Endothelial cell of hepatic sinusoid (primary cell): ENCODE data around the gene NOTCH1.

ENCODE experiments used
- in situ Hi-C: cut with HindIII; loops from 2 replicates; pipeline ENCODE4 v1.10.0; 2017; ENCODE audit warnings: low sequenced_read_pairs

NOTCH1 gene

GRCh38 chr9:136545965-136546696 is at the start of gene NOTCH1:
NOTCH1 (minus strand) TSS chr9:136546048; CDS start chr9:136545786, 262 bp downstream.
- in situ Hi-C loops, result loop anchor here (10.0 kb wide), 1 partner anchor 181 kb away; the partner anchor contains the start of gene DNLZ

- in situ Hi-C loops, result loop anchor here (5.0 kb wide), 1 partner anchor 37 kb away; no protein-coding TSS in a partner anchor
Measured at GRCh38 chr9:136594492-136594891, 48.6 kb upstream of the NOTCH1 start.

- in situ Hi-C loops, result loop anchor here (5.0 kb wide), 1 partner anchor 36 kb away; no protein-coding TSS in a partner anchor
Measured at GRCh38 chr9:136593581-136593980, 47.7 kb upstream of the NOTCH1 start.

DNA sequence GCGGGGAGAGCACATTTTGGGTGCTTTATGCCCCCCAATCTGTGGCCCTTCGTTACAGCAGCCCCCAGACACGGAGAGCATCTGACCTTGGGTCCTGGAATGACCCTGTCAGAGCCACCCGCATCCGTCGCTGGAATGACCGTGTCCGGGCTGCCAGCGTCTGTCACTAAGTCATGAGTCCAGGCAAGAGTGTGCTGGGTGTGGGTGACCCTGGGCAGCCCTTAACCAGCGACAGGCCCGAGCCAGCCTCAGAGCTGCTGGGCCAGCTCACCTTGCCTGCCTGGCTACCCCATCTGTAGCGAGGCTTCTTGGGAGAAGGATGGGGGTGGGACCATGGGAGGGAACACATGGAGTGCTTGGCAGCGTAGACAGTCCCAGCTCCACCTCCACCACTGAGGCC is 46.8 kb upstream of the NOTCH1 start:
- in situ Hi-C loops, result loop anchor here (5.0 kb wide), 1 partner anchor 35 kb away; no protein-coding TSS in a partner anchor

GRCh38 chr9:136590821-136591752 is 45.2 kb upstream of the NOTCH1 start:
- in situ Hi-C loops, result loop anchor here (5.0 kb wide), 1 partner anchor 34 kb away; no protein-coding TSS in a partner anchor

DNA sequence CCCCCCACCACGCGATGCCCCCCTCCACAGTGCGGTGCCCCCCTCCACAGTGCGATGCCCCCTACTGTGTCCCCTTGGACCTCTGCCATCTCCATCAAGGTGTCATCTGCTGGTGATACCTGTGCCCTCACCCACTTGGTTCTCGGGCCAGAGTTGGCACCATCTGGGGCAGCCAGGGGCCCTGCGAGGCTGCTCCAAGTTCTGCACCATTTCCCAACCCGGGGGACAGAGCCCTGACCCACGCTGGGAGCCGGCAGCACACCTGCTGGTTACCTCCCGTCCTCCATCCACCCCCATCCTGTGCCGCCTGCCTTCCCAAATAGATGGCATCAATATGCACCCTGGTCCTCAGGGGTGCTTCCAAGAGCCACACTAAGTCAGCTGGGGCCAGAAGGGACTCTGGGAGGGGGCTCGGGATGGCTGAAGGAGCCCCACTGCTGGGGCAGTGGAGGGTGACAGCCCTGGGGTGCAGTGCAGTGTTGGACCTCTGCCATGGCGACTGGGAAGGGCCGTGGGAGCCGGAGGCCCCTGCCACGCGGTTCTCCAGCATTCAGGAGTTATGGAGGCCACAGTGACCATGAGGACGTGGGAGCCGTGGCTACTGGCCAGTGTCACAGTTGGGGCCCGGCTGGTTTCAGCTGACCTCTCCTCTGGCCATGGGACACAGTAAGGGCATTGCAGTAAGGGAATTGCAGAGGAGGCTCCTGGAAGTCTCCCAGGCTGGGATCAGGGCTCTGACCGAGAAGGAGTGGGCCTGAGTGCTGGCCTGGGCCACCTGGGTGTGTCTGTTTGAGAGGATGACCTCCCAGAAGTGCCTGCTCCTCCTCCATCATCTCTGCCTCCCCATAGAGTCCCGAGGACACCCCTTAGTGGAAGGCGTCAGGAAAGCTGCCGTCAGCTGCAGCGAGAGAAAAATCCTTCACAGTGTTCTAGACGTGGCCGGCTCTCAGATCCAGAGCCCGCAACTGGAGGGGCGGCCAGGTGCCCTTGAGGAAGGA is 44.2 kb upstream of the NOTCH1 start:
- in situ Hi-C loops, result loop anchor here (5.0 kb wide), 1 partner anchor 33 kb away; no protein-coding TSS in a partner anchor

- in situ Hi-C loops, result no loop called here
Measured at GRCh38 chr9:136588663-136589464, 43.0 kb upstream of the NOTCH1 start.

- in situ Hi-C loops, result no loop called here
Measured at GRCh38 chr9:136587944-136588662, 42.3 kb upstream of the NOTCH1 start.

DNA sequence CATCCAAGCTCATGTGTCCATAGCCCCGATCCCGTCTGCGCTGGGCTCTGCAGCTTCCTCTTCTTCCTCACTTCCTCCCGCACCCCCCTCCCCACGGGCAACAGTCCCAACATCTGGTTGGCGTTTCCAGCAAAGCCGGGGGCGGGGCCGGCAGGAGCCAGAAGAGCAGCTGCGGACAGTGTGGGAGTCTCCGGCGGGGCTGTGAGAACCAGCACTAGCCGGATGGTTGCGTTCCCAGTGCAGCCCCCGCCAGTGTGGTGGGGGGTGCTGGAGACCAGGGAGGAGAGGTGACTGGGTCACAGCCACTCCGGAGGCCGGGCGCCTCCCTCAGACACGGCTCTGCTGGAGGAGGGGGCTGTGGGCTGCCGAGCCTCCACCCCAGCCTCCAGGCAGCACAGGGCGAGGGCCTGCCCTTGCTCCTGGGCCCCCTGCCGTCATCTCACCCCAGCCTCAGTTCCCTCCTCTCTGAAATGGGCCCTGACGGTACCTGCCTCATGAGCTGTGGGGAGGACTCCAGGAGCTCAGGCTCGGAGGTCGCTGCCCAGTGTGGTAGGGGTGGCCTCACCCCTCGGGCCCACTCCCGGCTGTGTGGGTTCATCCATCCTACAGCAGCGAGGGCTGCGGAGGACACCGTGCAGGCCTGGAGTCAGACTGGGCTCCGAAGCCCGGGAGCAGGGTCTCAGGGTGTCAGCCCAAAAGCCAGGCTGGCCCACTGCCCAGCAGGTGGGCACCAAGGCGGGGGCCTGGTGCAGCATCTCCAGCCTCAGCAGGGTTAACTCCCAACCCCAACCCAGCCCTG is 41.5 kb upstream of the NOTCH1 start:
- in situ Hi-C loops, result no loop called here

- in situ Hi-C loops, result no loop called here
Measured at GRCh38 chr9:136586391-136586953, 40.6 kb upstream of the NOTCH1 start.

DNA sequence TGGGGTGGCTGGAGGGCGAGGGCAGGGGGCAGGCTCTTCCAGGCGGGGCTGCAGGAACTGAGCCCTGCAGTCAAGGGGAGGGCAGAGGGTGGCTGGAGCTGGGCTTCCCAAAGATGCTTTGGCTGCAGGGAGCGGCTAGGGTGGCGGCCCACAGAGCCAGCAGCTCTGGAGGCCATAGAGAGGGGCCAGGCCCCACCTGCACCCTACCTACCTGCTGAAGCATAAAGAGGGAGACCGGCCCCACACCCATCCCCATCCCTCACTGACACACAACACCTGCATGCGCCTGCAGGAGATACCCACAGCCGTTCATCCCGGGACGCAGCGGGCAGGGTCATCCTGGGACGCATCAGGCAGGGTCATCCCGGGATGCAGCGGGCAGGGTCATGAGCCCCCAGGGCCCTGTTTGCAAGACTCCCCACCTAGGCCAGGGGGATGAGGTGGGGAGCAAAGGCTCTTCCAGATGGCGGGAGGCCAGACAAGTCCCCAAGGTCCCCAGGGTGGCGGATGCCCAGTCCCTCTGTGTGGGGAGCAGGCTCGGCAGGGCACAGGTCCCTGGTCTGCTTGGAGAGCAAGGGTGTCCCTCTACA is 39.8 kb upstream of the NOTCH1 start:
- in situ Hi-C loops, result no loop called here

DNA sequence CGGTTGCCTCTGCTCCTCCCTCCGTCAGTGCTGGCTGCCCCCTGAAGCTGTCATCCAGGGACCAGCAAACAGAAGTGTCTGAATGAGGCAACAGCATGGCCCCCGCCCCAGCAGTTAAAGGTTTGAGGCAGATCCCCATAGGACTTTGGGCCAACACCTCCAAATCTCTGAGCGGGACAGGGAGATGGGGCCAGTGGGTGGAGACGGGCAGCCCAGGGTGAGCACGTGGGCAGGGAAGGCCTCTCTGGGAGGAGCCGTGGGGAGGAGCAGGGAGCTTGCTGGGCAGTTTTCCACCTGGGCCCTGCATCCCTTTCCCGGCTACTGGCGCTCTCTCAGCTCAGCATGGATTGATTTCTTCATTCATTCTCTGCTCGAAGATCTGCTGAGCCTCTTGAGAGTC is 39.1 kb upstream of the NOTCH1 start:
- in situ Hi-C loops, result no loop called here

DNA sequence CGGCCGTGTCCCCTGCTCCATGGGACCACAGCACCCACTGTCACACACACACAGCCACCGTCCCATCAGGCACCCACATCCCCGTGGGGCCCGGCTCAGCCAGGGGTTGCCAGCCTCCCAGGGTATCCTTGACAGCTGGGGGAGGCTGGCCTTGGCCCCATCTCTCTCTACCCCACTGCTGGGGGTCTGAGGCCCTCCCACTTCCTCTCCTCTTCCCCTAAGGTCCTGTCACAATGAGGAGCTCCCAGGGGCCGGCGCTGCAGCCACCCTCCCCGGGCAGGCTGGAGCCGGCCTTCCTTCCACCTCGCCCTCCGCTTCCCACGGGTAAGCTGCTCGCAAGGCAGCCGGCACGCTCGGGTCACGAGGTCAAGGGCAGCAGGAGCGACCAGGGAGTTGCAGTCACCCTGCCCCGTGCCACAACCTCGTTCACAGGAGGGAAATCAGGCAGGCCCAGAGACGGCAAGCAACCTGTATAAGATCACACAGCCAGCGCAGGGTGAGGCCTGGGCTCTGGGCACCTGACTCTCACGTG is 38.6 kb upstream of the NOTCH1 start:
- in situ Hi-C loops, result no loop called here

- in situ Hi-C loops, result no loop called here
Measured at GRCh38 chr9:136582977-136583735, 37.3 kb upstream of the NOTCH1 start.

GRCh38 chr9:136581614-136582447 is 36.0 kb upstream of the NOTCH1 start:
- in situ Hi-C loops, result no loop called here
